ENCODE data around the gene PCDH15. TPM values are rescaled to one million over a fixed set of nuclear protein-coding genes. Genes with fewer than 3 reads are reported as not detected.

Gene PCDH15
- total RNA-seq, 1 experiment from 2014 or later = 0.61 TPM

- H3K9me3 Mint-ChIP-seq = no peaks in the 10 kb centered on the region
- H3K4me1 ChIP-seq (ENCODE audit: insufficient read depth, low read length) = no peaks in the 10 kb centered on the region
- no CpG with 5 or more reads among the region's 4 CpGs for WGBS (ENCODE audit: extremely low coverage, insufficient read length, low lambda C conversion rate)
Observed at GRCh38 chr10:54477738-54478137, 323.3 kb downstream of the PCDH15 start.

More at GRCh38 chr10:54477738-54478137, 323.3 kb downstream of the PCDH15 start:
- H4K20me1 ChIP-seq (ENCODE audit: control insufficient read depth, insufficient read depth, insufficient read length) = no peaks in the 10 kb centered on the region
- peaks cover 21 to 22% of the 10 kb centered on the region in 2 experiments for H3K4me1 Mint-ChIP-seq
- H3K9me3 ChIP-seq (ENCODE audit: control insufficient read depth, low read depth, low read length) = no peaks in the 10 kb centered on the region
- no peak overlapping the region for H2BK120ac ChIP-seq (ENCODE audit: low read depth, low read length, poor library complexity, severe bottlenecking)
- no peak overlapping the region for H3K4me3 Mint-ChIP-seq
- no peak overlapping the region for H2BK15ac ChIP-seq (ENCODE audit: low read depth, low read length)
- H3K18ac ChIP-seq (ENCODE audit: insufficient read length, low read depth, low read length) = no peak overlapping the region
- no peak overlapping the region for H2BK20ac ChIP-seq (ENCODE audit: low read depth, low read length, poor library complexity, severe bottlenecking)
- no peak overlapping the region for H4K91ac ChIP-seq (ENCODE audit: insufficient read length, low read depth, low read length)
- H3K27me3 ChIP-seq (ENCODE audit: insufficient read depth, low read length) = no peaks in the 10 kb centered on the region
- H2BK5ac ChIP-seq (ENCODE audit: insufficient read length, low read length) = no peak overlapping the region
- H3K14ac ChIP-seq (ENCODE audit: insufficient read depth, low read length) = no peak overlapping the region
- H3K4me2 ChIP-seq (ENCODE audit: insufficient read depth, insufficient read length, low read length) = no peak overlapping the region
- no peak for DNase-seq
- no peaks in the 10 kb centered on the region for H3K27me3 Mint-ChIP-seq (ENCODE audit: low read depth)
- H3K27ac Mint-ChIP-seq = no peak overlapping the region
- H3K27ac ChIP-seq (ENCODE audit: insufficient read length, low read depth, low read length) = no peak overlapping the region
- H3K23ac ChIP-seq (ENCODE audit: insufficient read length, low read depth, low read length) = no peak overlapping the region
- TF ChIP-seq CTCF (conservative IDR thresholded peaks at IDR 0.05) = no peak
- no peaks in the 10 kb centered on the region for H3K36me3 Mint-ChIP-seq (ENCODE audit: insufficient read depth in 1 of 3, low read depth in 3 of 3)
- H2AK5ac ChIP-seq (ENCODE audit: insufficient read length, low read length) = no peak overlapping the region
- H3K79me2 ChIP-seq (ENCODE audit: insufficient read depth, low read length) = no peaks in the 10 kb centered on the region
- H3K23me2 ChIP-seq (ENCODE audit: insufficient read length, low read depth, low read length, poor library complexity, severe bottlenecking) = no peaks in the 10 kb centered on the region
- no peaks in the 10 kb centered on the region for H3K79me1 ChIP-seq (ENCODE audit: insufficient read depth, low read depth, low read length, poor library complexity, severe bottlenecking)
- H3K9ac ChIP-seq (ENCODE audit: extremely low read depth, insufficient read length, low read length) = no peak overlapping the region
- H2AFZ ChIP-seq (ENCODE audit: low read length) = no peak overlapping the region
- H4K5ac ChIP-seq (ENCODE audit: insufficient read length, low read depth, low read length) = no peak overlapping the region
- H3K4ac ChIP-seq (ENCODE audit: low read depth, low read length) = no peak overlapping the region
- H4K8ac ChIP-seq (replicated peaks; ENCODE audit: insufficient read length, low read depth, low read length) = no peak overlapping the region
- no peak overlapping the region for H3T11ph ChIP-seq (ENCODE audit: low read length)
- H3K56ac ChIP-seq (ENCODE audit: insufficient read length, low read depth, low read length) = no peak overlapping the region
- no peak overlapping the region for H2BK12ac ChIP-seq (ENCODE audit: insufficient read length, low read depth, low read length)

All from H9 (cell line).